NCI-H2227 treated with DMSO at 0.1 percent for 48 hours (cell line): ENCODE data around the gene TEP1.
"Not testable (repeated sequence)": the region's sequence is repeated elsewhere in the genome, so short reads cannot be mapped to it uniquely, and the experiment has no call there.

ENCODE experiments used
- DNase-seq: peaks from one replicate; lab custom pipeline; 2025; lab: John Stamatoyannopoulos, UW

The TEP1 gene

DNA sequence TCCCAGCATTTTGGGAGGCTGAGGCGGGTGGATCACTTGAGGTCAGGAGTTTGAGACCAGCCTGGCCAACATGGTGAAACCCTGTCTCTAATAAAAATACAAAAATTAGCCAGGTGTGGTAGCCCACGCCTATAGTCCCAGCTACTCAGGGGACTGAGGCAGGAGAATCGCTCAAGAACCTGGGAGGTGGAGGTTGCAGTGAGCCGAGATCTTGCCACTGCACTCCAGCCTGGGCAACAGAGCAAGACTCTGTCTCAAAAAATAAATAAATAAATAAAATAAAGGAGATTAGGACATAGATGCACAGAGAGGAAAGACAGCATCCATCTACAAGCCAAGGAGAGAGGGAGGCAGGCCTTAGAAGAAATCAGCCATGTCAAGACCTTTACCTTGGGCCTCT, 72.3 kb downstream of the TEP1 start:
- not testable (repeated sequence) for DNase-seq

DNA sequence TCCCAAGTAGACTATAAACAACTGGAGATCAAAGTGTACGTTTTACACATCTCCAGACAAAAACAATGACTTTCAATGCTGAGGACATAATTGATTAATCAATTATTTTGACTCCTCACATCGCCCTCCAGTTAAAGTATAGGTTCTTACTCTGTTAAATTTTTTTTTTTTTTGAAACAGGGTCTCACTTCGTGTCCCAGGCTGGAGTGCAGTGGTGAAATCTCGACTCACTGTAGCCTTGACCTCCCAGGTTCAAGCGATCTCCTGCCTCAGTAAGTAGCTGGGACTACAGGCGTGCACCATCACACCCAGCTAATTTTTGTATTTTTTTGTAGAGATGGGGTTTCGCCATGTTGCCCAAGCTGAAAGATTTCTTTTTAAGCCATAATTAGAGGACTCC, 79.3 kb downstream of the TEP1 start:
- no peak for DNase-seq

DNA sequence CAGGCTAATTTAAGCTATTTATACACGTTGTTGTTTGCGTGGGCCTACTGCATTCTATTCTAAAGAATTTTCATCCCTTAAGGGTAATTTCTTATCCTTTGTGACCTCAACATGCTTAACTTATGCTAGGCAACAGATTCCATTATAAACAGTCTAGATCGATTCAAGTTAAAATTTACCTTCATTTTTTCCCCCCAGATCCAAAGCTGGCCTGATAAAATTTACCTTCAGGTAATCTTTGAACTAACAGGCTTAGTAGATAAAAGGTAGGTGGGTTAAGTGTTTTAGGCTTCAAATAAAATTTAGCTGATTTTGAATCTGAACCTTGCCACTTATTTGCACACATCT, 79.8 kb downstream of the TEP1 start:
- DNase-seq: no peak

DNA sequence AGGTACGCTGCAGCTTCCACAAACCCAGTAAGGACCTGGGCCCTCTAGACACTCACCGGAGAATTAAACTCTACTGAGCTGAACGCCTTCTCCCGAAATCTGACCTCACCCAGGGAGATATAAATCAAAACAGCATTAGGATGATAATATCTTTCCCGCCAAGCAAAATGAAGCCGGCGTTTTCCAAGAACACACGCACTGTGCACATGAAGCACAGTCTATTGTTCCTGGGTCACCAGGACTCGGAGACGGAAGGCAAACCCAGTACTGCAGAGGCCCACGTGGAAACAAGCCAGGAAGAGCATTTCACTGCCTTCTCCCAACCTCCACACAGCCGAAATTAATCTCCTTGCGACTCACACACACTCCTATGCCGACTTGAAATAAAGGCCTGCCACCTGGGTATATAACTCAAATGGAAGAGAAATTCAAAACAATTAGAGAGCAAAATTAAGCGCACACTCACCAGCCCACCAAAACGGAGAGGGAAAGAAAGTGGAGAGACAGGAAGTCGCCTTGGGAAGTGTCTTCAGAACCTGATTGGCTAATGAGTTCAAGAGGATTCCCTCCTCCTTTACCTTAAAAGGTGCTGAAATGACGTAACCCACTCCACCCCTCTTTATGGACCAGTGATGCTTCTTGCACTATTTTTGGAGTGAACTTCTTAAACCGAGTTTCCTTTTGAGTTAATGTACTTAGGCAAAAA, 80.4 kb downstream of the TEP1 start, which contains the start of gene CCNB1IP1:
Gene CCNB1IP1, minus strand, starts transcription at position 492 of the 706 bp plus-strand sequence. CDS start 16,756 bp downstream, outside the sequence.
- peak; percentile 90 for DNase-seq

DNA sequence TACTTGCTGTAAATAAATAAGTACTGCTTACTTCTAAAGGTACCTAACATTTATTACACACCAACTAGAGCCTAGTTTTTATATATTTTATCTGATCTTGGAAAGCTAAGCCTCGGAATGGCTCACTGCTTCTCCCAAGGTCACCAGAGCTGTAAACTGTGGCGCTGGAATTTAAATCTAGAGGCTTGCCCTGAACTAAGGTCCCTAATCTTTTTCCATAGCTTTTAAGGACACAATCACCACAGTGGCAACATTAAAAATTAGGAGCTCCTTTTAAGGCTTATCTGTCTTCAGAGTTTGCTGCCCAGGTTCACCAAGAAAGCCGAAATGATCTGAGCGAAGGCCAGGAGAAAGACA, 80.9 kb downstream of the TEP1 start:
- no peak for DNase-seq

DNA sequence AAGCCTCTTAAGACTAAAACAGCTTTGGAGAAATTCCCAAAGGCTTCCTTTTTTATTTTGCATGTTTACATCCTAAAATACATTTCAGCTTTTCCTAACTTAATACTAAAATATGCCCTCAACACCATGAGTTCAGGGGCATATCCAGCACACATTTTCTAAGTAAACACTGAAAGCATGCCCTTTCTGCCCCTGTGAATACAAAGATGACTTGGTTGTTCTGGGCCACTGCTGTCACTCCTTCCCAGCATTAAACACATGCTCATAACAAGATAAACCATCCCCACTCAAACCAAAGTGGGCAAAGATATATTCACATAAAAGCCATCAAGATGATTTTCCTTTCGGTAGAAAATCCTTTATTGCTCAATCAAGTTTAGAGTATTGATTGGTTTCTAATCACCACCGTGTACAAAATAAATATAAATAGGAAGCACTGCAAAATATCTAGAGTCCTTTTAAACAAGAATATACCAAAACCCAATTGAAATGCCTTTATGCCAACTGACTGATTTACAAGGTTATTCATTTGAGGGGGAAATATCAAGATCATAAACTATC, 82.2 kb downstream of the TEP1 start:
- DNase-seq: no peak

DNA sequence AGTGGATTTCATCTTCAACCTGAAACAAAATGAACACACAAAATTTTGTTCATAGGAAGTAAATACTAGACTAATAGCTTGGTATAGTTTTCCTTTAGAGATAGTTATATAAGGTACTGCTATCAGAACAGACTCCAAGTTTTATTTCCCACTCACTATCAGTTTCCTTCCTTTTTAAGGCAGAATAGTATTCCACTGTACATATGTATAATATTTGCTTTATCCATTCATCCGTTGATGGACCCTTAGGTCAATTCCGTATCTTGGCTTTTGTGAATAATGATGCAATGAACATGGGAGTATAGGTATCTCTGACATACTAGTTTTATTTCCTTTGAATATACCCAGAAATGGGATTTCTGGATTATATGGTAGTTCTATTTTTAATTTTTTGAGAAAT, 83.9 kb downstream of the TEP1 start:
- no peak for DNase-seq

DNA sequence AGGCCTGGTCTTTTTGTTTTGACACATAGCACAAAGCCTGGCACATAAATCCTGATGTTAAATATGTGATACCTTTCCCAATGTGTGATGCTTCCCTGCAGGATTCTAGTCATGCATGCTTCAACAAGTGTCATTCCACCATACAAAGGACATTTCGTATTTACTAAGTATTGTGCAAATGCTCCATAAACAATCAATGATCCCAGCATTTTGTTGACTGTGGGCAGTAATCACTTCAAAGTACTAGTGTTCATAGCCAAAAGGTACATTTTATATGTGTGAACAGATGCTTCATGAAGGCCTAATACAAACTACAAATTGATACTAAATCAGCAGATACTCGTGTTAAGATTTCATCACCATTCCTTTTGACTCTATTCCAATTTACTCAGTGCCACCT, 84.6 kb downstream of the TEP1 start:
- no peak for DNase-seq

DNA sequence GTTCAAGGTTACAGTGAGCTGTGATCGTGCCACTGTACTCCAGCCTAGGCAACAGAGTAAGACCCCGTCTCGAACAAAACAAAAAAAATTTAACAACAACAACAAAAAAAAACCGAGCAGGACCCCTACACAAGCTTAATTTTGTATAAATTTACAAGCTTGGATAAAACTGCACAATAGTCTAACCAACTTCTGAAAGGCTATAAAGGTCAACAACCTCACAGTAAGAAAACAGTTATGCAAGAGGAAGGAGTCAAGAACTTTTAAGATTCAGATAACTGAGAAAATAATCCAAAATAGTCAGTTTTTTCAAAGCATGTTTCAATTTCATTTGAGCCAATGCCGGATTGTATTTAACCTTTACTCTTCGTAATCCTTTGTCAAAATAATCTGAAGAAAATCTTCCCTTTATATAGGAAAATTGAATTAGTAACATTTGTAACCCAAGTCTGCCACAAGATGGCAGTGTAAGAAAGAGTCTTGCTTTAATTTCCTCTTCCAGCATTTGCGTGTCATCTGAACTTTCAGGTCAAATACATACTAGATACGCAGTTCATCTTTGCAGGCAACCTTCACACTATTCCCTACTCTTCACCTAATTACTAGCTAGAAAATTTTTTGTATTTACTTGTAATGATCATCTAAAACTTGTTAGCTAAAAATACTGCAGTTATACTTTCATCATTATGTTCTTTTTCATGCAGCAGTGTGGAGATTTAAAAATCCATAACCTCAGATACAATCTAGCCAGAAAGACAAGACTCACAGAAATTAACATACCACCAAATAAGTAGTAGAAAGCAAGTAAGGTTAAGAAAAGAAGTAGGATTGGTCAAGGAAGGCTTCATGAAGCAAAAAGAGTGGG, 86.1 kb downstream of the TEP1 start:
- DNase-seq: peak; percentile 55

DNA sequence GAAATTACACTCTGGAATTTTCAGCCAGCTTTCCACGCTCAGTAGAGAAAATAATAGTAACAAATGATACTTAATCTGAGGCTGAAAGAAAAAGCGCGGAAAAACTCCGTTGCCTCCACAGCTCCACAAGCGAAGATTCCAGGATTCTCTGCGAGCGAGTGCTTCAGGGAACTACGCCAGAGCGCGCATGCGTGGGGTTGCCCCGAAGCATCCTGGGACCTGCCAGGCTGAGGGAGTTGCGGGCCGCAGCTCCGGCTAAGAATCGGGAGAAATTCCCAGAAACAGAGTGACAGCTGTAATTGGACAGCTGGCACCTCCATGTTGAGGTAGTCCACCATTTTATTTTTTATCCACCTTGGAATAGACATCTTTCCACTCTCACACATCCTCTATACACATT, 95.6 kb downstream of the TEP1 start:
- DNase-seq: no peak
